ENCODE data around the gene FIBP.

DNA sequence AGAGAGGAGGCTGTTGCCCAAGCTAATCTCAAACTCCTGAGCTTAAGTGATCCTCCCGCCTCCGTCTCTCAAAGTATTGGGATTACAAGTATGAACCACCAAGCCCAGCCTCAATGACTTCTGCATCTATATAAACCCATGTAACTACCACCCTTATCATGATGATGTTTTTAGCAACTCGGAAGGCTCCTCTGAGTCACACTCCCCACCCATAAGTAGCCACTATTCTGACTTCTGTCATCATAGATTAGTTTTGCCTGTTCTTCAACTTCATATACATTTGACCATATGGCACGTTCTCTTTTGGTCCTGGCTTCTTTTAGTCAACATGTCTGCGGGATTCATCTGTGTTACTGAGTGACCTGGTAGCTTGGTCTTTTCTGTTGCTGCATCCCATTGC, 18.3 kb upstream of the FIBP start:
- TF ChIP-seq FOSL1 (IDR thresholded peaks at IDR 0.05; ENCODE audit: insufficient read depth, low read depth, low read length) (no peak), ZNF274 (IDR thresholded peaks at IDR 0.05; ENCODE audit: borderline replicate concordance, extremely low read depth, low read length) (no peak), TBP (IDR thresholded peaks at IDR 0.05; ENCODE audit: low read depth, low read length) (no peak), TAF1 (IDR thresholded peaks at IDR 0.05; ENCODE audit: low read depth, low read length) (no peak)
